ENCODE measurements around the gene DLEC1.

DNA sequence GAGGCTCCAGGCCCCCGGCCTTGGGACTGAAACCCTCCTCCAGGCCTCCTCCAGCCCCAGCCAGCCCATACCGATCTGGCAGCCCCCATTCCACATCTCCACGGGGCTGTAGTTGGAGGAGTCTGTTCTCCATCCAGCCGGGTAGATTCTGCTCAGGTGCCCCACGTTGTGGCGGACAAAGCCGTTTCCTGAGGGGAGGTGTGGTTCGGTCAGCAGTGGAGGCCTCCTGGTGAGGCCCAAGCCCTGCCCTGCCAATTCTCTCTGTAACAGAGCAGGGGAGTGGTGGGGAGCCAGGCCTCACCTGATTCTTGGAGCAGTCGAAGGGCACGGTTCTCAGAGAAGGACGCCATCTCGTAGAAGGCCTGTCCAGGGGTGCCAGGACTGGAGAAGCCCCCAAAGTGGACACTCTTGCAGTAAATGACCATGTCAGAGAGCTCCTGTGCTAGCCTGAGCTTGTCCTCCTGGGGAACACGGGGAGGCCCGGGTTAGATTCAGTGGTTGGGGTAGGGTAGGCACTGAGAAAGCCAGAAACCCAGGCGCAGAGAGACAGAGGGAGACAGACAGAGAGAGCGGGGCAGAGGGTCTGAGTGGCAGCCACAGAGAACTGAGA, 29.9 kb upstream of the DLEC1 start:
- TF ChIP-seq, protein P1, sequence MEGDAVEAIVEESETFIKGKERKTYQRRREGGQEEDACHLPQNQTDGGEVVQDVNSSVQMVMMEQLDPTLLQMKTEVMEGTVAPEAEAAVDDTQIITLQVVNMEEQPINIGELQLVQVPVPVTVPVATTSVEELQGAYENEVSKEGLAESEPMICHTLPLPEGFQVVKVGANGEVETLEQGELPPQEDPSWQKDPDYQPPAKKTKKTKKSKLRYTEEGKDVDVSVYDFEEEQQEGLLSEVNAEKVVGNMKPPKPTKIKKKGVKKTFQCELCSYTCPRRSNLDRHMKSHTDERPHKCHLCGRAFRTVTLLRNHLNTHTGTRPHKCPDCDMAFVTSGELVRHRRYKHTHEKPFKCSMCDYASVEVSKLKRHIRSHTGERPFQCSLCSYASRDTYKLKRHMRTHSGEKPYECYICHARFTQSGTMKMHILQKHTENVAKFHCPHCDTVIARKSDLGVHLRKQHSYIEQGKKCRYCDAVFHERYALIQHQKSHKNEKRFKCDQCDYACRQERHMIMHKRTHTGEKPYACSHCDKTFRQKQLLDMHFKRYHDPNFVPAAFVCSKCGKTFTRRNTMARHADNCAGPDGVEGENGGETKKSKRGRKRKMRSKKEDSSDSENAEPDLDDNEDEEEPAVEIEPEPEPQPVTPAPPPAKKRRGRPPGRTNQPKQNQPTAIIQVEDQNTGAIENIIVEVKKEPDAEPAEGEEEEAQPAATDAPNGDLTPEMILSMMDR (conservative IDR thresholded peaks at IDR 0.05 in 1 of 2, IDR thresholded peaks at IDR 0.05 in 1 of 2; ENCODE audit: low read depth in 1 of 2, low read length in 2 of 2), result no peak
- no peak for TF ChIP-seq EZH2 (IDR thresholded peaks at IDR 0.05; ENCODE audit: low read length, missing control alignments)
